HG03175 (cell line): Measurements from ENCODE around the gene MTHFD2L.
"Not testable (repeated sequence)": the region's sequence is repeated elsewhere in the genome, so short reads cannot be mapped to it uniquely, and the experiment has no call there.

Source experiments
- ATAC-seq: cut with Tn5 transposase; IDR thresholded peaks from one replicate; pipeline ENCODE4 v1.9.1; 2021; ENCODE audit warnings: mild to moderate bottlenecking, moderate library complexity; ENCODE audit not compliant: unreplicated experiment

Gene MTHFD2L

DNA sequence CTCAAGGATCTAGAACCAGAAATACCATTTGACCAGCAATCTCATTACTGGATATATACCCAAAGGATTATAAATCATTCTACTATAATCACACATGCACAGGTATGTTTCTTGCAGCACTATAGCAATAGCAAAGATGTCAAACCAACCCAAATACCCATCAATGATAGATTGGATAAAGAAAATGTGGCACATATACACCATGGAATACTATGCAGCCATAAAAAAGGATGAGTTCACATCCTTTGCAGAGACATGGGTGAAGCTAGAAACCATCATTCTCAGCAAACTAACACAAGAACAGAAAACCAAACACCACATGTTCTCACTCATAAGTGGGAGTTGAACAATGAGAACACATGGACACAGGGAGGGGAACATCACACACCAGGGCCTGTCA, 25.7 kb upstream of the MTHFD2L start:
- ATAC-seq, result not testable (repeated sequence)

DNA sequence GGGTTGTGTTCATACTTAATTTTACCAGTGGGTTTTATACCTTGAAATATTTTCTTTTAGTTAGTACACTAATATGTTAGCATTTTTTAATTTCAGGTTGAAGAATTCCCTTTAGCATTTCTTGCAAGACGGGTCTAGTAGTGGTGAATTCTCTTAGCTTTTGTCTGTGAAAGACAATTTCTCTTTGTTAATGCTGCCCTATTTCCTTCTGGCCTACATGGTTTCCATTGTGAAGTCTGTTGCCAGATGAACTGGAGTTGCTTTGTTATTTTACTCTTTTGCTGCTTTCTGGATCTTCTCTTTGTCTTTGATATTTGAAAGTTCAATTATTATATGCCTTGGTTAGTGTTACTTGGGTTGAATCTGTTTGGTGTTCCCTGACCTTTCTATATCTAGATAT, 25.0 kb upstream of the MTHFD2L start:
- no peak for ATAC-seq

DNA sequence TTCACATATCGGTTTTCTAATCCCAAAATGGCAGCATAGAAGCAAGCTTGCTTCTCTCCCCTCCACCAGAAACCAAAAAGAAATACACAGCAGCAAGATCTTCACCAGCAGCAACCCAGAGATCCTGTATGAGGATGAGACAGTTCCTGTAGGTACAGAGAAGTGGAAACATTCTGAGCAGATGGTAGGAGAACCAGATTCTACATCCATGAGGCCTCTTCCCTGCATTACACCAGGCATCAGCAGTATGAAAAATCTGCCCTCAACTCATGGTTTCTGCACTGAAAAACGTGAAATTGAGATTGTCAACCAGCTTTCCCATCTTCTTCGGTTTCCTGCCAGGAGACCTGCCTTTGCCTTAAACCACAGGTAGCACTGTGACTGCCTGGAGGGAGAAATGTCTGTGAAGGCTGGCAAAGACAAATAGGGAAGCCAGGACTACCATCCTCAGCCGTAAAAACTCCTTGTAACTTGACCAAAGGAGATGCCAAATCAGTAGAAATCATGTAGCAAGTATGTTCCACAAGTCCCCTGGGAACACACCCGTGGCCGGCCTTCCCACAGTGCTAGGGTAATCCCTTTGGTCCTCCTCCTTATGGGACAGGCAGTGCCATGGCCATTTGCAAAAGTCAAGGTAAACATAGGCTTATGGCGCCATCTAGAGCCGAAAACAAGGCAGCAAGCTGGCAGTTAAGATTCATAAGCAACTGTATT, 24.0 kb upstream of the MTHFD2L start:
- ATAC-seq, result peak; percentile 72

DNA sequence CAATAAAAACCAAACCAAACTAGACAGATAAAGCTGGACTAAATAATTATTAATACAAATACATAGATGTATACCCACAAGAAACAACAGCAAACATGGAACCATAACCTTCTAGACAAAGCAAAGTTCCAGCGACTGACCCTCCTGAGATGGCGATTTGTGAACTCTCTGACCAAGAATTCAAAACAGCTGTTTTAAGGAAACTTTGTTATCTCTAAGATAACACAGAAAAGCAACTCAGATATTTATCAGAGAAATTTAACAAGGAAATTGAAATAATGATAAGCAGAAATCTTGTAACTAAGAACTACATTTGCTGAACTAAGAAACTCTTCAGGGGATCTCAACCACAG, 23.4 kb upstream of the MTHFD2L start:
- ATAC-seq, result no peak

DNA sequence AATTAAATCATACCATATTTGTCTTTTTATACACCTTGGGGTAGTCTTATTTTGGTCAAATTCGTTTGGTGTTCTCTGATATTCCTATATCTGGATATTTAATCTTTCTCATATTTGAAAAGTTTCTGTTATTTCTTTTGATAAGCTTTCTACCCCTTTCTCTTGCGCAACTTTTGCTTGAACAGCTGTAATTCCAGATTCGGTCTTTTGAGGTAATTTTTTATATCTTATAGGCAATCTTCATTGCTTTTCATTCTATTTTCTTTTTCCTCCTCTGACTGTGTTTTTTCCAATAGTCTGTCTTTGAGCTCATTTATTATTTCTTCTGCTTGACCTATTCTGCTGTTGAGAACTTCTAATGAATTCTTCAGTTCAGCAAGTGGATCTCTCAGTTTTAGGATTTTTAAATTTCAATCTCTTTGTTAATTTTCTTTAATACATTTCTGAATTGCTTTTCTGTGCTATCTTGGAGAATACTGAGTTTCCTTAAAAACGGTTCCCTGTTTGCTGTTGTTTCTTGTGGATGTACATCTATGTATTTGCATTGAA, 11.3 kb upstream of the MTHFD2L start:
- ATAC-seq, result no peak

DNA sequence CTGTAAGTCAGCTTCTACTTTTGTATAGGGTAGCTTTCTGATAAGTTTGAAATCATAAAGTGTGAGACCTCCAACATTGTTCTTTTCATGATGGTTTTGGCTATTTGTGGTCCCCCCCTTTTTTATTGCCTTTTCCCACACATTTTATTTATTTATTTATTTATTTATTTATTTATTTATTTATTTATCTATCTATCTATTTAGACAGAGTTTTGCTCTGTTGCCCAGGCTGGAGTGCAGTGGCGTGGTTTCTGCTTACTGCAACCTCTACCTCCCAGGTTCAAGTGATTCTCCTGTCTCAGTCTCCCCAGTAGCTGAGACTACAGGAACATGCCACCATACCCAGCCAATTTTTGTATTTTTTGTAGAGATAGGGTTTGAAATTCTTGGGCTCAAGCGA, 9.7 kb upstream of the MTHFD2L start:
- no peak for ATAC-seq

DNA sequence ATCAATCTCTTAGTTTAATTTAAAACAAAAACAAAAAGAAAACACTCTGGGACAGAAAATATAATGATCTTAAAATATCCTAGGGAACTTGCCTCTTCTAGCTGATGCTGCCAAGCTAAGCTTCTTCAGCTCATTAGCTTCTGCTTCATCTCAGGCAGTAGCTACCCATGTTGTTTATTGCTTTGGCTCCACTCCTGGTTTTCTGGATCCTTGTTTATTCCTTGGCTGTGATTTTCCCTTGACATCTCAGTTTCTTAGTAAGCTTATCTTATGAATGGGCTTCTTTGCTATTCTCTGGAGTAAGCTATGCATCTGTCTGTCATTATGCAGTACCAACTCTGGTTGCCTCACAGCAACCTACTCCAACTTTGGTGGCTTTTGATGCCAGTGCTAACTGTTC, 5.1 kb upstream of the MTHFD2L start:
- ATAC-seq, result no peak

DNA sequence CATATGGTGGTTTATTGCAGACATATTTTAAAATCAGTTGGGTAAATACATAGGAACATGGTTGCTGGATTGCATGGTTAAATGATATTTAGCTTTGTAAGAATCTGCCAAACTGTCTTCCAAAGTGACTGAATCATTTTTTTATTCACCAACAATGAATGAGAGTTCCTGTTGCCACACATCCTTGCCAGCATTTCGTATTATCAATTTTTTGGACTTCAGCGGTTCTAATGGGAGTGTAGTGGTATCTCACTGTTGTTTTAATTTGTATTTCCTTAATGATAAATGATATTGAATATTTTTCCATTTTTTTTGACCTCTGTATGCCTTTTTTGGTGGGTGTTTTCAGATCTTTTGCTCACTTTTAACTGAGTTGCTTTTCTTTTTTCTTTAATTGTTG, 1.4 kb upstream of the MTHFD2L start:
- ATAC-seq, result no peak

DNA sequence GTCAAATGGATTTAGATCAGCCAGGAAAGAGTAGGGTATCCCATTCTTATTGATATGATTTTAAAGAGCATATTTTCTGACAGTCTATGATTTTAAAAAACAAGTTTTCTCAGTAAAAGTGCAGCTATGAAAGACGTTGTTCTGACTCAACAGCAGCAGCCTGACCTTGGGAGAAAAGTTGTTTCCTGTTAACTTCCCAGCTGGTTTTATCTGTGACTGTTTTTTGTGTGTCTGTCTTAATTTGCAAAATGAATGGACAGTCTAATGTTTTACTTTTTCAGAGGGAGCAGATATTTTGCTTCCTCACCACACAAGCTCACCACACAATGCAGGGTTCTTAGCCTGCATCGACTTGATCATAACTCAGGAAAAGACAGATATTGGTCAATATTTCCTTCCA, 764 bp upstream of the MTHFD2L start:
- ATAC-seq, result no peak

DNA sequence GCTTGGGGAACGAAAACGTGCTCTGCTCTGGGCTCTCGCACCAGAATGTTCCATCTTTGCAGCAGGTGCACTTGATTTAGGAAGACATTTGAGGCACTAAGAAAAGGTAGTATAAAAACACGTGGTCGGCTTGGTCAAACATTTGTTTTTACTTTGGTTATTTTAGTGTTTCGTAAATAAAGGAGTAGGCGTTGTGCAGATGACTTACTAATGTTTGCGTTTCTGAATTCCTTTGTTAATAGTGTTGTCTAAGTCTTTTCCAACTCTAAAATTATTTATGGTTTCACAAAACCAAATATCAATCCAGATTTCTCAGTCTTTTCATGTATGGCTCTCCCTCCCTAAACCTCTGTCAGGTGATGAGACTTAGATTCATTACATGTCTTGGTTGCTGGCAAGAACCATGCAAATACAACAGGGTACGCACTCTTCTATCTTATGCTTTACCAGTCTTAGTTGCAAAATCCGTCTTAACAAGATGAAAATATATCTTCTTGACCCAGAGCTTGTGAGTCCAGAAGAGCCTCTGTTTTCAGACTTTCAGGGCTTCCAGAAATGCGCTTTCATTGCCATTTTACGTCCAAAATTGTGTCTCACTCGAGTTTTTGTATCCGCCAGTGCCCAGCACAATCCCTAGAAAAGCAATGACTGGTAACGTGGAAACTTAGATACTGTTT, 686 bp downstream of the MTHFD2L start:
- no peak for ATAC-seq

DNA sequence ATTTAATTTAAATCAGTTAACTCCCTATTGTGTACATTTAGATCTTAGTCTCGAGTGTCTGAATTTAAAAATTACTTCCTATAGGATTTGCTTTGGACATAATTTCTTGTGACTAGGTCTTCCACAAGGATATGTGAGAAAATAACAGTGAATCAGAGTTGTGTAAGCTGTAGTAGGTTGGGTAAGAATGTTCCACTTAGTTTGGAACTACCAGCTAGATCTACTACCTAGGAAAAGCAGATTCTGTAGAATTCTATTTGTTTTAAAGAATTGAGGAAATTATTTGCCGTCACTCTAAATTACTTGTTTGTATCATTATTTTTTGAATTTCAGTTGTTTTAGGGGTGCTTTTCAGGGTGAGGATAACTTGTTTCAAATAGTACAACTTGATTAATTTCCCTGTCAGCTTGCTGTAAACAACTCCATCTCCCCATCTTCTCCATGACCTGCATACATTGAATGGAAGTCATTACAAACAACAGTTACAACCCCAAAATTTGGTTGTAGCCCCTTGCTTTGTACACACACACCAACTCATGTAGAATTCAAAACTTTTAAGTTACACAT, 1.3 kb downstream of the MTHFD2L start:
- no peak for ATAC-seq

DNA sequence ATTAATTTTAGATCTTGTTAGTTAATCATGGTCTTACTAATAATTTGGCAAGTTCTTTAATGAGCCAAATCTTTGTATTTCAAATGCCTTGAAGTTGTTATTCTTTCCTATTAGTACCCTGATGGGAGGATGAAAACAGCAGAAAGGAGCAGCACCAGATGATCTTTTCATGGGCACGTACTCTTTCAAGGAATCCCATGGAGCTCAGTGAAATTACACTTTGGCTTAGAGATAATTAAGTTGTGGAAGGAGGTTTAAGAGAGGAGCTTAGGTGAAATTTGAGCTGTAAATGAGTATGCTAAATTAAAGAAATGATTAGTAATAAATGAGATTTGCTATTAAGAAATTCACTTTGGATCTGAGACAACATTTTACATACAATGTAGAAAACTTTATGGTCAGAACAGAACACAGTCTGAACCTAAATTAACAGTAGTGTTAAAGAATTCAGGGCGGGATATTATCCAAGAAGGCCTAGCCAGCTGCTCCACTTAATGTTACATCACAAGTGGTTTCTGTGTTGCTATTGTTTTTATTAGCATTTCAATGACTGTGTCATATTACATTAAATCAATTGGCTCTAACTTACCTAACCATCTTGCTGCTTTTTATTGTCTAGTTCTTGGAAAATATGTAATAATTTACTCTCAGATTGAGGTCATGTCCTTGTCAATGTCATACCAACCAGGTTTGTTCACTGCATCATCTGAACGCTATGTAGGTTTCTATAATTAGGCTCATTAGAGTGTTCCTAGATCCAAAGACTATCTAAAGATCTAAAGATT, 3.9 kb downstream of the MTHFD2L start:
- no peak for ATAC-seq

DNA sequence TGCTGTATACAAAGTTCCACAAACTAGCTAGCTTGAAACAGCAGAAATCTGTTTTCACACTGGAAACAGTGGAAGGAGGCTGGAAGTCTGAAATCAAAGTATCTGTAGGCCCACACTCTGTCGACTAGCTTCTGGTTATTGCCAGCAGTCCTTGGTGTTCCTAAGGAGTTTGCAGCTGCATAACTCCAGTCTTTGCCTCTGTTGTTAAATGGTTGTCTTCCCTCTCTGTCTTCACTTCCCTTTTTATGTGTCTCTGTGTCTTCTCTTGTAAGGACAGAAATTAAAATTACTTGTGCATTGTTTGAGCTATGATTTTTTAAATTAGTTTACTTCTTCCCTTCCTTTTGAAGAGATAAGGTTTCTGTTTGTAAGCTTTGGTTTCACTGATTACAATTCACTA, 8.2 kb downstream of the MTHFD2L start:
- peak; percentile 32 for ATAC-seq

DNA sequence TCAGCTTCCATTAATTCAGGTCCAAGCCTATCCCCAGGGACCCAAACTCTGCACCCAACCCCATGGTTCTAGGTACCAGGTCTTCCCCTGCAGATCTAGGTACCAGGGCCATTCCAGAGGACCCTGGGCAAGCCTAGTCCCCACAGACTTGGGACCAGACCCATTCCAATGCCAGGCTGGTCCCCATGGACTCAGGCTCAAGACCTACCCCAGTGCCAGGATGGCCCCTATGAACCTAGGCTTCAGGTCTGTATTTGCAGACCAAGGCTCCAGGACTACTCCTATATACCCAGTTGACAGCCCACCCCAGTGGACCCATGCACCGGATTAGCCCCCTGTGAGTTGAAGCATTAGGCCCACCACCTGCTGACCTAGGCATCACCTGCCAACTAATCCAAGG, 8.9 kb downstream of the MTHFD2L start:
- ATAC-seq, result no peak

DNA sequence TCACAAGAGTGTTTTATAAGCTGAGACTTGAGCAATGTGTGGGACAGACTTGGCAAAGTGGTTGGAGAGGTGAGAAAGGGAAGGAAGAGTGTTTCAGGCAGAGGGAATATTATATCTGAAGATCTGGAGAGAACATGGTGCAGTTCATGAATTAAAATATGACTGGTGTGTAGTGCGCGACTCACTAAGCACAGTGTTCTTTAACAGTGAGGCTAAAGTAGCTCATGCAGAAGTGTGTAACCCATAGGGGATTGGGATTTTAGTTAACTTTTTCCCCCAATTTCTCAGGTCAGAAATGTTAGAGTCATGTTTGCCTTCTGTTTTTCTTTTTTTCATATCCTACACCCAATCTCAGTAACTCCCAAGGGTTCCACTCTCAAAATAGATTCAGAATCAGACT, 9.7 kb downstream of the MTHFD2L start:
- no peak for ATAC-seq

DNA sequence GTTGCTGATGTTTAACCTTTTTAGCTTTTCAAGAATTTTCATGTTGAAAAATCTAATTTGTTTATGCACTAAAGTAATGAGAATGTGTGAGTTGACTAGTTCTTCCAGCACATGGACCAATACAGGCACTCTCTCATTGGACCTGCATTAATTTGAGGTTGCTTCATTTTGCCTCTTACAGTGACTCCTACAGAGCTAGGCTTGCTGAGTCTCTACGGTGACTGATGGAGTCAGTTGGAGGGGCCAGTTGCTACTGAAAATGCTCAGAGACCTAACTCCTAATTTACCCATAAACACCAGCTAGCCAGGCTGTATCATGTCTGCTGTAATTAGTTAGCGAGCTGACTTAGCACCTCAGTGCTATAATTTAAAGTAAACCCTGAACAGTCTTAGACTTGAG, 10.9 kb downstream of the MTHFD2L start:
- no peak for ATAC-seq

DNA sequence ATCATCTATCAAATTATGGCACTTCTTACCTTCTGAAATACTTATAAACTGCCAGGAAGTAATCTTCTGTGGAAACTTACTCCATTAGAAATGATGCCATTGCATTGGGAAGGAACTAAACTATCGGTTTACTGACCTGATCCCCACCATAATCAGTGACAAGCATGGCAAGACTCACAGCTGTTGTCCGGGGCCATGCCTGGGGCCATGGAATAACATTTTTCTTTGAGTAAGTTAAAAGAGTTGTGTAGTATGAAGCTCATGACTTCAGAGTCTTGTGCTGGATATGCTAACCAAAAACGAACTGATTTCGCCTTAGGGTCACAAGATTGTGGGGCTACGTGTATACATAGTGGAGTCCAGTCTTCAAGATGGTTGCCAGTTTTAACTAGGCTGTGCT, 15.4 kb downstream of the MTHFD2L start:
- no peak for ATAC-seq

DNA sequence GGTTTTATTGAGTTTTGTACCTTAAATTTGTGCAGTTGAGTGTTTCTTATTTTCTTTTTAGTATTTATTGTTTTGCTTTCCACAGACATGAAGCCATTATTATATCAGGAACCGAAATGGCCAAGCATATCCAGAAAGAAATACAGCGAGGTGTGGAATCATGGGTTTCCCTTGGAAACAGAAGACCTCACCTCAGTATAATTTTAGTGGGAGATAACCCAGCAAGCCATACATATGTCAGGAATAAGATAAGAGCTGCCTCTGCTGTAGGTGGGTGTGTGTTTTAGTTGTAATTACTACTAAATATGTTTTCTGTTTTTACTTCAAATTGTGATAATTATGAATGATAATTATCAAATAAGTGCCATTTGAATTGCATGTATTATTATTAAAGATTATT, 16.5 kb downstream of the MTHFD2L start:
- ATAC-seq, result no peak

DNA sequence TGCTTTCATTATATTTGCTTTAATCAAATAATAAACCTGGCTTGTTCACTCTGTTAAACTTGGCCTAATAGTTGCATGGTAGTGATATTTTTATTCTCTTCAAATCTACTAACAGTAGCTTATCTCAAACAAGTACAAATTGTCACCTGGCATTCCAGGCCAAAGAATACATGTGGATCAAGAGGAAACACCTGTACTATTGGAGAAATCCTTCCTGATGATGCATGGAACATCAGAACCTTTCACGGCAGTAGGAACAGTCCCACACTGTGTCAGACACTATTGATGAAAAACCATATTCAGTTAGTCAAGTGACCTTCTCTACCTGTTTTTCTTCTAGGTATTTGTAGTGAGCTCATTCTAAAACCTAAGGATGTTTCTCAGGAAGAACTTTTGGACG, 17.0 kb downstream of the MTHFD2L start:
- ATAC-seq, result no peak

DNA sequence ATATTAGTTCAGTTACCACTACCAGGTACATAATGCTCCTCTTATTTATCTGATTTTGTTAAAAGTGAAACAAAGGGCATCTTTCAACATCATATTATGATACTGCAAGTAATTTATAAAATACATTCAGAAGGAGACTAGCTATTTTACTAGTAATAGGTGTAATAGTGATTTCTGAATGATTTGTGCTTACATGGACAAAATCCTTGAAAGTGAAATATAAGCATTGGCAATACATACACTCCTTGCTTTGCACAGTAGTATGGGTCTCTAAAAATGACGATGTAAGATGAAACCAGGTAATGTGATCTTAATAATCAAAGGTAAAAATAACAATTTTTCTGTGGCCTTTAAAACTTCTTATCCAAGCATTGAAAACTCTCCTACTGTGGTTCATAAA, 17.5 kb downstream of the MTHFD2L start:
- no peak for ATAC-seq

DNA sequence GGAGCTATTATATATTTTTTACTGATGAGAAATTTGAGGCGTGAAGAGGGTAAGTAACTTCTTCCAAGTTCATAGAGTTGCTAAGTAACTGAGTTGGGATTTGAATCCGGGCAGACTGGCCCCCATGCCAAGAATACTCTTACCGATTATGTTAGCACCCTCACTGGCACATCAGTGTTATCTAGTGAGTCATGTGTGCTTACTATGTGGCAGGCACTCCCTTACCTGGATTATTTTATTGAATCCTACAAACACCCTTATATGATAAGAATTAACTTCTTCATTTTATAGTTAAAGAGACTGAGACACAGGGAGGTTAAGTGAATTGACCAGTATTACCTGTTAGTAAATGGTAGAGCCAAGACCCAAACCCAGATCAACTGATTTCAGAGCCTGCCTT, 20.9 kb downstream of the MTHFD2L start:
- ATAC-seq, result no peak

DNA sequence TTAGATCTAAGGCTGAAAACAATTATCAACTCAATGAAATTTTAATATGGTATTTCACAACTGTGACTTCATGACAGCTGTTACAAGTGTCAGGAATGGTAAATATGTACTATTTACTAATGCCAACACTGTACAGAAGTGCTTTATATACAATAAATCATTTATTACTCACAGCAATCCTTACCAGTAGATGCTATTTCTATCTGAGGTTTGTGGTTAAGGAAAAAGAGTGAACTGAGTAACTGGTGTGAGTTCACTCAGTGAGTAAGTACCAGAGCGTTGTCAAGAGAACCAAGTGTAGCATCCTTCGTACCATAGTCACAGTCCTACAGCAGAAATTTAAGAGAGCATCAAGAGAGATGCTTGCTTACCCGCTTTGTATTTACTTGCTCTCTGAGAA, 23.3 kb downstream of the MTHFD2L start:
- no peak for ATAC-seq
